GM12891 (cell line): ENCODE measurements around the gene MAP4K1.

ENCODE experiments used
- DNase-seq: peaks from one replicate; pipeline ENCODE4 v3.0.0; 2011; ENCODE audit warnings: low spot score; ENCODE audit not compliant: insufficient read length
- FAIRE-seq: peaks from 2 replicates; lab custom pipeline; 2011; peaks lifted over from hg19 to GRCh38; lab: Jason Lieb, UNC
- PAX5 ChIP-seq: IDR thresholded peaks from 2 replicates; pipeline ENCODE4 v1.6.1; 2011; ENCODE audit warnings: low read length, moderate library complexity, mild to moderate bottlenecking; ENCODE audit not compliant: insufficient read depth, severe bottlenecking
- POLR2A ChIP-seq: IDR thresholded peaks from 2 replicates; pipeline ENCODE4 v1.6.1; 2011; ENCODE audit warnings: low read depth, low read length, control low read depth
- POLR2AphosphoS5 ChIP-seq: IDR thresholded peaks from 2 replicates; pipeline ENCODE4 v1.6.1; 2011; ENCODE audit warnings: low read depth, low read length, control low read depth
- POU2F2 ChIP-seq: IDR thresholded peaks from 2 replicates; pipeline ENCODE4 v1.6.1; 2011; ENCODE audit warnings: low read depth, mild to moderate bottlenecking, control low read depth, low read length, moderate library complexity
- SPI1 ChIP-seq: IDR thresholded peaks from 2 replicates; pipeline ENCODE4 v1.6.1; 2011; ENCODE audit warnings: low read depth, low read length, control low read depth
- TAF1 ChIP-seq: IDR thresholded peaks from 2 replicates; pipeline ENCODE4 v1.6.1; 2011; ENCODE audit warnings: low read depth, low read length, control low read depth

MAP4K1 gene

DNA sequence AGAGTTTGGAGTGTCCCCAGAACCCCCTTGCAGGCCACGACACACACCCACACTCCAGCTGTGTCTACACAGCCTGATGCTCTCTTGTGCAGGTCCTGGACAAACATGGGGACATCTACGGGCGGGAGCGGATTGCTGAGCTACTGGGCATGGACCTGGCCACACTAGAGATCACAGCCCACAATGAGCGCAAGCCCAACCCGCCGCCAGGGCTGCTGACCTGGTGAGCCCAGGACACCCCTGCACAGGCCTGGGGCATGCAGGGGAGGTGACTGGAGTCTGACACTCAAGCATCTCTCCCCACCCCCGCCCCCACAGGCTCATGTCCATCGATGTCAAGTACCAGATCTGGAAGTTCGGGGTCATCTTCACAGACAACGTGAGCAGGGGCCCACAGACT, 39.9 kb downstream of the MAP4K1 start:
- DNase-seq (no peak), FAIRE-seq (no peak)
- TF ChIP-seq PAX5, result no peak
- no peak for TF ChIP-seq TAF1
- TF ChIP-seq POLR2AphosphoS5, result no peak
- TF ChIP-seq SPI1, result no peak
- no peak for TF ChIP-seq POU2F2
- no peak for TF ChIP-seq POLR2A

DNA sequence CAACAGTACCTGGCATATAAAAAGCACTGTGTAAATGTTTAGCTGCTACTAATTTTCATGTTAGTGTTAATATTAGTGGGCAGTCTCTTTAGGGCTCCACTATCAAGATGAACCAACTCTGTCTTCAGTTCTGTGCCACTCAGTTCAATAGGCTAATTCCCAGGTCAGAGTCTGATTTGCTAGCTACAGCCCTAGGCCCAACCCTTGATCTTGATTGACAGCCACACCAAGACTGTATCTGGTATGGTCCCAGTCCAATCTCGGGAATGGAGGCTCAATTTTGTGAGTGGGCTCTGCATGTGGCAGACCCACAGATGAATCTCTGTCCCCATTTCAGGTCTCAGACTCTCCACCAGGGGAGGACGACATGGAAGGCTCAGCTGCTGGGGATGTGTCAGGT, 46.1 kb downstream of the MAP4K1 start:
- peak; percentile 5 for FAIRE-seq

DNA sequence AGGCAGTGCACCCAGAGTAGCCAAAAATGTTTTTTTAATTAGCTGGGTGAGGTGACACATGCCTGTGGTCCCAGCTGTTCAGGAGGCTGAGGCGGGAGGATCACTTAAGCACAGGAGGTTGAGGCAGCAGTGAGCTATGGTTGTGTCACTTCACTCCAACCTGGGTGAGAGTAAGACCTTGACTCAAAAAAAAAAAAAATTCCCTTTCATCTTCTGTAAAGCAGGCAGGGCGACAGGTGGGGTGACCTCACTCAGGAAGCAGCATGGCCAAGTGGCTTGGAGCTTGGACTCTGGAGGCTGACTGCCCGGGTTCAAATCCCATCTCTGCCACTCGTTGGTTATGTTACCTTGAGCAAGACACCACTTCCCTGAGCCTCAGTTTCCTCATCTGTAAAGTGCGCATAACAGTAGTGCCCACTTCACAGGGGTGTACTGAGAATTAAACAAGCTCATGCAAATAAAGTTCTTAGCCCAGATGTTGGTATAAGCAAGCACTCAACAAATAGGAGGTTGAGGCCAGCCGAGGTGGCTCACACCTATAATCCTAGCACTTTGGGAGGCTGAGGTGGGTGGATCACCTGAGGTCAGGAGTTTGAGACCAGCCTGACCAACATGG, 48.3 kb downstream of the MAP4K1 start:
- peak; percentile 71 for FAIRE-seq
- TF ChIP-seq POLR2A (no peak), POLR2AphosphoS5 (no peak), POU2F2 (no peak), PAX5 (no peak)
- DNase-seq, result no peak

More for the DNA sequence above, 46.1 kb downstream of the MAP4K1 start:
- TF ChIP-seq TAF1, result no peak
- no peak for TF ChIP-seq PAX5
- TF ChIP-seq POLR2A, result no peak
- no peak for DNase-seq

GRCh38 chr19:38565691-38566105, 52.1 kb downstream of the MAP4K1 start:
- TF ChIP-seq PAX5 (no peak), TAF1 (no peak), POLR2AphosphoS5 (no peak), POLR2A (no peak), POU2F2 (no peak), SPI1 (no peak)
- FAIRE-seq, result no peak
- DNase-seq, result no peak

- no peak for DNase-seq
- TF ChIP-seq POLR2AphosphoS5, result no peak
- no peak for TF ChIP-seq POU2F2
- no peak for TF ChIP-seq POLR2A
- TF ChIP-seq PAX5, result no peak
- no peak for TF ChIP-seq SPI1
- peak; percentile 56 for FAIRE-seq
Observed at GRCh38 chr19:38564981-38565690, 52.6 kb downstream of the MAP4K1 start.

DNA sequence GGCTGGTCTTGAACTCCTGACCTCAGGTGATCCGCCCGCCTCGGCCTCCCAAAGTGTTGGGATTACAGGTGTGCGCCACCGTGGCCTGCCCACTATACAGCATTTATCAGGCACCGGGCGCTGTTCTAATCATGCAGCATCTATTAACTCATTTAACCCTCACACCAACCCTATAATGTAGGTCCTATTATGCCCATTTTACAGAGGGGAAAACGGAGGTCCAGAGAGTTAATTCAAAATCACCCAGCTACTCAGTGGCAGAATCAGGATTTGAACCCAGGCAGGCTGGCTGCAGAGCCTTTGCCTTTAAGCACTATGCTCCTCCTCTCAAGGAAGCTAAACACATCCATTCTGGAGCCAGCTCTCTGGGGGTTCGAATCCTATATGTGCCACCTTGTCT, 54.3 kb downstream of the MAP4K1 start:
- FAIRE-seq (no peak), DNase-seq (no peak)
- TF ChIP-seq SPI1 (no peak), TAF1 (no peak), POU2F2 (no peak), PAX5 (no peak)

GRCh38 chr19:38562096-38562495, 55.7 kb downstream of the MAP4K1 start:
- TF ChIP-seq POLR2AphosphoS5 (no peak), POLR2A (no peak), PAX5 (no peak), TAF1 (no peak), SPI1 (no peak), POU2F2 (no peak)
- DNase-seq (no peak), FAIRE-seq (no peak)

- TF ChIP-seq TAF1 (no peak), POU2F2 (no peak), SPI1 (no peak), POLR2AphosphoS5 (no peak), PAX5 (no peak), POLR2A (no peak)
- no peak for FAIRE-seq
Observed at GRCh38 chr19:38561658-38562057, 56.1 kb downstream of the MAP4K1 start.

DNA sequence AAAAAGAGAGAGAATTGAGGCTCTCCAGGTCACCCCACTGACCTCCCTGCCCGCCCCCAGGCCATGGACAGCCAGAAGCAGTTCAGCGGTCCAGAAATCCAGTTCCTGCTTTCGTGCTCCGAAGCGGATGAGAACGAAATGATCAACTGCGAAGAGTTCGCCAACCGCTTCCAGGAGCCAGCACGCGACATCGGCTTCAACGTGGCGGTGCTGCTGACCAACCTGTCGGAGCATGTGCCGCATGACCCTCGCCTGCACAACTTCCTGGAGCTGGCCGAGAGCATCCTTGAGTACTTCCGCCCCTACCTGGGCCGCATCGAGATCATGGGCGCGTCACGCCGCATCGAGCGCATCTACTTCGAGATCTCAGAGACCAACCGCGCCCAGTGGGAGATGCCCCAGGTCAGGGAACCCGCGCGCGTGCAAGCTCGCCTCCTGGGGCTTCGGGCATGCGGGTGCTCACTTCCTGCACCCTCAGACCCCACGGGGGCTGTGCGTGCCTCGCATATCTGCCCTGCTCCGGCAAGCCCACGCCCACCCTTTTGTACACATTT, 56.6 kb downstream of the MAP4K1 start:
- TF ChIP-seq POLR2AphosphoS5 (no peak), POLR2A (no peak), SPI1 (no peak), POU2F2 (no peak), PAX5 (no peak), TAF1 (no peak)
- no peak for FAIRE-seq
- no peak for DNase-seq

More at GRCh38 chr19:38561658-38562057, 56.1 kb downstream of the MAP4K1 start:
- DNase-seq, result no peak
